ENCODE measurements around the gene EPB41L2. TPM values are rescaled to one million over a fixed set of nuclear protein-coding genes. Genes with fewer than 3 reads are reported as not detected.

The EPB41L2 gene
- total RNA-seq, 1 donor from 2014 or later = 91.8 TPM

DNA sequence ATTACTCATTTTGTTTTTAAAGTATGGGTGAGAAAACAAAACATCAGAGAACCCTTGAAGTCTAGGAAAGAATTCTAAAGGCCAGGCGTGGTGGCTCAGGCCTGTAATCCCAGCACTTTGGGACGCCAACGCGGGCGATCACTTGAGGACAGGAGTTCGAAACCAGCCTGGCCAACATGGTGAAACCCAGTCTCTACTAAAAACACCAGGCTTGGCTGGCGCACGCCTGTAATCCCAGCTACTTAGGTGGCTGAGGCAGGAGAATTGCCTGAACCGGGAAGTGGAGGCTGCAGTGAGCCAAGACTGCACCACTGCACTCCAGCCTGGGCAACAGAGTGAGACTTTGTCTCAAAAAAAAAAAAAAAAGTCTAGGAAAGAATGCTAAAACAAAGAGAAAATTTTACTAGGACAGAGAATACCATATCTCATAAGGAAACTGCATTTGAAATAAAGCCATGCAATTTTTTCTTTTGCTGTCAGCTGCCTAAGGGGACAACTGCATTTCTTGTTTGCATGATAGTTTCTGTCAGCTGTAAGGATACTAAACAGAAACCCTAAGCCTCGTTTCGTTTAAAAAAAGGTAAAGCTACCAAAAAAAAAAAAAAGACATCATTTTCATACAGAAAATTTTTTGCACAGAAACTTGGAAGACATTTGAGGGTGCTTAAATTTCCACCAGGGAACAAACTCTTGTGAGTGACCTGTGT is 203.7 kb downstream of the EPB41L2 start:
- ATAC-seq = no peak
- intact Hi-C loops (cut with micrococcal nuclease) = no loop called here
- no peak for DNase-seq

DNA sequence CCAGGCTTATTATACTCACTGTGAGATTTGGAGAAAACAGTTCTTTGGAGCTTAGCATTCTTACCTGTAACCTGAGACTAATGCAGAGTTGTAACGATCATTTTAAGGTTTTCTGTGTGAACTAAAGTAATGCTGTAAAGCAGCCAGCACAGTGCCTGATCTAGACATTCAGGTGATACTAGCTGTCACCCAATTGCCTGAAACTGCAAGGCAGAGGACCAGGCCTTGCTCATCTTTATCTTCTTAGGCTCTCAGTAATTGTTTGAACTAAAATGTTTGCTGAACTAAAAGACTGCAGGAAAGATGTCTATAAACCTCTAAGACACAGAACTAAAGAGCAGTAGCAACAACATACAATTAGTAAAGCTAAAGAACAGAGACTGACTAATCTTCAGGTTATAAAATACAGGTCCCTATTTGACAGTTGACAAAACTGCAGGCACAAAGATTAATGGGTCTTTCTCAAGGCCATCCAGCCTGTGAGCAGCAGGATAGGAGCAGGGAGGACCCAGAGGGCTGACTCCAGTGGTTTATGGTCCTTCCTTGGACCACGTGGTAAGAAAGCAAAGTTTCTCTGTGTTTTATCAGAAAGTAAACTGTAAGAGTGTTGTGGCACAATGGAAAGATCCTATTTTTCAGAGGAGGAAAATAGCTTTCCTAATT is 204.4 kb downstream of the EPB41L2 start:
- ATAC-seq (no peak), DNase-seq (no peak)

DNA sequence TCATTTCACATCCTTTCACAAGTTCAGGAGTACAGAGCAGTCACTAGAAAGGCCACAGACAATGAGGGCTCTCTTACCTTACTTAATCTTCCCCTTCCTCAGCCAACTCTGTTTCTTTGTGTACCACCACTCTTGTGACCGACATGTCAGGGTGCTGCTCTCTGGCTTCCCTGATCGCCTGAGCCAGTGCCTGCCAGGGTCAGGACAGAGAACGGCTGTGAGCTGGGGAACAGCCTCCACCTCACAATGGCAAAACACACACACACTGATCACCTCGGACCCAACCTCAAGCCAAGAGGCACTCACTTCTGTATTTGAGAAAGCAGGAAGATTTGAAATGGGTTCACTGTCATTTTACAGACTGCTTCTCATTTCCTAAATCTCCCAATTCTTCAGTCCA is 205.0 kb downstream of the EPB41L2 start:
- DNase-seq (no peak), ATAC-seq (no peak)
- intact Hi-C loops (cut with micrococcal nuclease) = no loop called here

More for the DNA sequence above, 204.4 kb downstream of the EPB41L2 start:
- intact Hi-C loops (cut with micrococcal nuclease) = no loop called here

DNA sequence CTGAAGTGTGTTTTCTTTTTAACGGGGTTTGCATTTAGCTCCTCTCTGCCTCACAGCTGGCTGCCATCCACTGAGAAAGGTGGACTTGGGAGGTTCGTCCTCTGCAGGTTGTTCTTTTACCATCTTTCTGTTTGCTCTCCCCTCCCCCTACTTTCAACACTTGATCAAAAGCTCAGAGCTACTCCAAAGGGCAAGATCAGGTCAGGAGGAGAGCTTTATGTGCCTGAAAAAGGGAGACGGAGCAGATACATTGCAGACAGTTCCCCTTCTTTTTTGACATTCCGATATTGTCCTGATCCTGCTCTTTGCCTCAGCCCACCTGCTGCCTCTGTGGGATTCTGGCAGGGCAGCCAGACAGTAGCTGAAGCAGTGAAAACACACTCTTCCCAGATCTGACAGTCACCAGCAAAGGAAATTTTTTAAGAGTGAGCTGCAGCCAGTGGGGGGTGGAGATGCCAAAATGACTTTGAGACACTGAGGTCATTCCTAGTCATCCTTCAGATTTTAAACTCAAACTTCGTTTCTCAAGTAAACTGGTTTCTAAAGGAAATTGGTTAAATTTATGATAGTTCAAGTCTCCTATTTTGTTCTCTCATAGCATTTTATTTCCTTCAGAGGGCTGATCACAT is 209.4 kb downstream of the EPB41L2 start:
- DNase-seq = no peak
- ATAC-seq = no peak
- intact Hi-C loops (cut with micrococcal nuclease) = no loop called here

DNA sequence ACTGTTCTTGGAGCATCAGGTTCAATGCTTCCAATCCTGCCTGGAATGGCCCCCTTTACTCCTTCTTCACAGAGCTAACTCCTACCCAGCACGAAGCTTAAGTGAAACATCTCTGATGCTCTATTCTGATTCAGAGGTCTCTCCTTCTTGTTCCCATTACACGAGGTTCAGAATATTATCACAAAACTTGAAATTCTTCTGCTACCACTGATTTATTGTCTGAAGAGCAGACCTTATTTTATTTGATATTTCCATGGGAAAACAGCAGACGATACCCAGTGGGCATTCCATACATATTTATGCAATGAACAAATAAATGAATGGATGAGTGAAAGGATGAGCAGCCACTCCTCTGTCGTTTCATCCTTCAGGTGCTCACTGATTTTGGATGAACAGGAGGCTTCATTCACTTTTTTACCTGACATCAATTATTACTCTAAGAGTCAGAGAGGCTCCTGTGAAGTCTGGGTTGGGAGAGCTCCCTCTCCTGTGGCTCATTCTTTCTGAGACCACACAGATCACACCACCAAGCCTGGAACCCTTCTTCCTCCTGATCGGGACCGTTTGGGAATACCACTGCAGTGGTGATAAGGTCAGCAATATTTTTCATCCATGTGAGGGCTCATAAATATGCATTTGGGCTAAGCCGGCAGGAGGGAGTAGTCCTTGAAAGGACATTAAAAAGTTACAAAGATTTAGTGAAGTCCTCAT is 210.0 kb downstream of the EPB41L2 start:
- intact Hi-C loops (cut with micrococcal nuclease) = no loop called here
- ATAC-seq = no peak

DNA sequence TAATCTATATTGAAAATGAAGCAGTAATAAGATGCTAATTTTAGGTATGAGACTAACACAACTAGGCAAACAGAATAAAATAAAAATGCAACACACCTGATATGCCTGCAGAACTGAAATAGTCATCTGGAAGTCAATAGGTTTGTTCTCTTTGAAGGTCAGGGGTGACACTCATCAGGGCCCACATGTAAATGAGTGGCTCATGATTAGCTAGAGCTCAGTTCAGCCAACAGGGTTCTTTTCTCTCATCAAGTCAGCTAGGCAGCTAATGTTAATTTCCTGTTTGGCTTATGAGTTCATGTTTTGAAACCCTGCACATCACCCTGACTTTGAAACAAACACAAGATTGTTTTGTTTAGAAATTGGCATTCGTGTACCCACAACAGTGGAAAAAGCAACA is 212.0 kb downstream of the EPB41L2 start:
- DNase-seq (no peak), ATAC-seq (no peak)
- intact Hi-C loops (cut with micrococcal nuclease) = no loop called here

More for the DNA sequence above, 210.0 kb downstream of the EPB41L2 start:
- no peak for DNase-seq

DNA sequence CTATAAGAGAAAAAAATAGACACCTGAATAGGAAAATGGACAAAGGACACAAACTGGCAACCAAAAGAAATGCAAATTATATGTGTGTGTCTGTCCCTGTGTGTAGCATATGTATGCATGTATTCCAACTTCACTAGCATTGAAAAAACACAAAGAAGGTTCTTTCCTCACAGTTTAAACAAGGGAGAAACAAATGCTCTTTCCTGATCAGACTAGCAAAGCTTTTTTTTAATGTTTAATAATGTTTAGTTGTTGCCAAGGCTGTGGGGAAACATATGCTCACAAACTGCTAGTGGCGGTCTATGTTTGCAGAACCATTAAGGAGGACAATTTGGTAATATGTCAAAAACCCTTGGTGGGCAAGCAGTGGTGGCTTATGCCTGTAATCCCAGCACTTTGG is 213.5 kb downstream of the EPB41L2 start:
- DNase-seq (no peak), ATAC-seq (no peak)
- intact Hi-C loops (cut with micrococcal nuclease) = no loop called here

DNA sequence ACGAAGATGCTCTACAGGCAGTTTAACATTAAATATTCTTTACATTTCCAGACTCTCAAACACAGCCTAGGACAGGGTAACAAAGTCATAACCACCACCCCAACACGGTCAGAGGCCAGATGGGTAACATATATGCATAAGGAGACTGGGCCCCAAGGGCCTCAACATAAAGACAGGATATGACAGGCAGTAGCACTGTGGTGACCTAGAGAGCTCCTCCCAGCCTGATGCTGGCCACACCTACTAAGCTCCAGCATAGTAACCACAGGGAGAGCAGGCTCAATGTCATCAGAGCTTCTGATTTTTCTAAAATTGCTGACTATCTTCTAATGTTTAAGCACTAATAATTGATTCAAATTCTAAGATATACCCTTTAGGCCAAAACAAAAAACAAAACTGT is 214.1 kb downstream of the EPB41L2 start:
- intact Hi-C loops (cut with micrococcal nuclease) = no loop called here

DNA sequence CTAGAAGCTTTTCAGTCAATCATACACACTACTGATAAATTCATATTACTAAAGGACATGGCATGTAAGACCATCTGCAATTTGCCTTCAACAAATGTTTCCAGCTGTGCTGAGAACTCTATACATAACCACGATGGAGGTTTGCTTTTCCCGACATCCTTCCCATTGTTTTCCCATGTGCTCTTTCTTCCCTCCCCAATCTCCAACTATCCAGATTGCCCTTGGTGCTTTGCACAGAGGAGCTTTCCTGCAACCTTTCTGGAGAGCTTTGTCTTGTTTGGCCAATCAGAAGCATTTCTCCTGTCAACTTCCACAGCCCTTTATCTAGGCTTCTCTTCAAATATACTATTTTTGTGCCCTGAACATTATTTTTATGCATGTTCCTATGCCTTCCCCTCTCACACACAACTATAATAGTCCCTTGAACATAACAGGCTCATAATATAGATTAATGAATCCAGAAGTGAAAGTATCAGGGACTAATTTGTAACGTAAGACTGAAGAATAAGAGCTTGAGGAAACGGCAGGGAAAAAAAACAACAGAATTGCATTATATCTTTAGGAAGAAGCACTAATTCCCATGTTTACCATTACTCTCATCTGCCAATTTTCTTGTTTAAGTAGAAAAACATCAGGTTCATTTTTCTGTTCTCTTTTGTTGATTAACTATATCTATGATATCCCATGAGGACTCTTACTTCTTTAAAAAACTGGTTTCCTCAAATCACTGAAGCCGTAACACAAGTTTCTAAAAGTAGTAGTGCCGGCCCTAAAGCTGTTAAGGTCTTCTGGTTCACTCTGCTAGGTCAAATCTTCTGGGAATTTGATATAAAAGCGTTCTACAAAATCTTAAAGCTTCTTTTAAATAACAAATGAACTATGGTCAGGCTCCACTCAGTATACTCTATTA is 215.8 kb downstream of the EPB41L2 start:
- DNase-seq = no peak
- ATAC-seq = peak; percentile 54
- intact Hi-C loops (cut with micrococcal nuclease) = no loop called here

More for the DNA sequence above, 214.1 kb downstream of the EPB41L2 start:
- DNase-seq (no peak), ATAC-seq (no peak)

DNA sequence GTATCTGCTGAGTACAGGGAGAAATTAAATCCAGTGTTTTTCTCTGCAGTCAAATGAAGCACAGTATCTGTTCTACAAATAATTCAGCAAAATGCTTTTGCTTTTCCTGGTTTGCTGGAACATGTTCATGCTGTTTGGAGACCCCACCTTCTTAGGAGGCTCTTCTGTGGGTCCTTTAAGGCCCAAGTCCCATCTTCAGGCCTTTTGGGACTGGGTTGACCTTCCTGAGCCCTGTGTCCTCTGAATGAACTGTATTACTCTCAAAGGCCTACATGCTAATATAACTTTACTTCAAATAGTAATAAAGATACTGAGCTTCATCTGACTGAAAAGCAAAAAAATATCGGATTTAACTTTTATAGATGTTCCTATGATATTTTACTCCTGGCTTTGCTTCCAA is 216.5 kb downstream of the EPB41L2 start:
- DNase-seq (no peak), ATAC-seq (peak; percentile 38)
- intact Hi-C loops (cut with micrococcal nuclease) = no loop called here

DNA sequence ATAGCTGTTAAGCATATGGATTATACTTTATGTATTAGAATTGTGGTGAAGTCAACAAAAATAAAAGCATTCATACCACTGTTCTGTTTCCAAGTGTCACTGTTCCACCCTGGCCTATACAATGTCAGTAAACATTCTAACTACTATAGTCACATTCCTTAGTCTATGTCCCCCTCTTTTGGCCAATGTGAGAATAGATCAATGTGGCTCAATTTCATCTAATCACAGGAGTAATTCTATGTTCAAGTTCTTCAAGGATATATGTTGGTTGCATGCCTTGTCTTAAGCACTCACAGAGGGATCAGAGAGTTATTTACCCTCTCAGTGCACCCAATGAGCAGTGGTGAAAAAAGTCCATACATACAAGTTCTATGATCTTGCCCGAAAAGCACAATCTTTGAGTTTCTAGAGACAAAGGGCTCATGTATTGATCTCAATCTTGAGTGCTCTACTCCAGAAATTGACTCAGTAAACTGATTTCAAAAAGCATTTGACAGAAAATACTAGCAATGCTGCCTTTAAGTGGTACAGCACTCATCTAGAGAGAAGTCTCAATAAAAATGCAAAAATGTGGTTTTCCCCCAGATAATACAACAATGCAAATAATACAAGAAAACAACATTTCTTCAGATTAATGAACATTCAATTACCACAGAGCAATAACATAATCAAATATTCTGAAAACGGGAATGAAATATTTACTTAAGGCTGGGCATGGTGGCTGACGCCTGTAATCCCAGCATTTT is 219.3 kb downstream of the EPB41L2 start:
- intact Hi-C loops (cut with micrococcal nuclease) = no loop called here
- DNase-seq (no peak), ATAC-seq (no peak)

DNA sequence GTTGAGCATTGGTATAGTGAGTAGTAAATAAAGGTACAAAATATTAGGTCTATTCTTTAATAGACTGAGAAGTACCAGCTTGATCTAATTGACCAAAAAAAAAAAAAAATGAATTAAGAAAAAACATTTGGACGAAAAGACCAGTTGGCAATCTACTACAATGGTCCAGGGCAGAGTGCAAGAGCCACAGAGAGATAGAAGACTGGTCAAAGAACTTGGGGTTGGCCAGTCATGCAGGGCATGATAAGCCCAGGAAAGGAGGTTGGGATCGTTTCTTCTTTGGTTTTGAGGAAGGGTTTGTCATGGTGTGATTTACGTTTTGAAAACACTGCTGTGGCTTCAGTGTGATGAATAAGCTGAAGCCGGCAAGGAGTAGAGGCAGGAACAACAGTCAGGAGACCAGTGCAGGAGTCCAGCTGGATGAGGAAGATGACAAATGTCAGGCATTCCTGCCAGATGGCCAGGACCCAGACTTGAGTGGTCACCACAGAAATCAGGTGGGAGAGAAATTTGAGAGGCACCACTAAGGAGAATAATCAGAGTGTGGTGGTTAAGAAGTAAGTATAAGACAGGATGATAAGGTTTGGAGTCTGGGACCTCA is 221.8 kb downstream of the EPB41L2 start:
- ATAC-seq (no peak), DNase-seq (no peak)
- intact Hi-C loops (cut with micrococcal nuclease) = no loop called here

DNA sequence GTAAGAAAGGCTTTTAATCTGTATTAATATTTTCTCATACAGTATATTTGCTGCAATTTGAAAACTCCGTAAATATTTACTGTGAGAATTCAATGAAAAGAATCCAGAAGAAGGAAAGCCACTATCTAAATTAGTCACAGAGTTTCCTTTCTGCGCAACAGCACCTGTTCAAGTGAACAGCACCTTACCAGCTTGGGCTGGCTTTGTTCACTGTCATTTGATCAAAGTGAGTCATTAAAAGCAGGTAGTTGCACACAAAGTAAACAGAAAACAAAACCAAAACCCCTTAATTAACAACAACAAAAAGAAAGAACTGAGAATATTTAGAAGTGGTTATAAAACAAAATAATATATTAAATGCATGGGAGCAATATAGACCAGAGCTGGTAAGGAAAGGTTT is 223.0 kb downstream of the EPB41L2 start:
- ATAC-seq = no peak
- DNase-seq = no peak
- intact Hi-C loops (cut with micrococcal nuclease) = no loop called here

DNA sequence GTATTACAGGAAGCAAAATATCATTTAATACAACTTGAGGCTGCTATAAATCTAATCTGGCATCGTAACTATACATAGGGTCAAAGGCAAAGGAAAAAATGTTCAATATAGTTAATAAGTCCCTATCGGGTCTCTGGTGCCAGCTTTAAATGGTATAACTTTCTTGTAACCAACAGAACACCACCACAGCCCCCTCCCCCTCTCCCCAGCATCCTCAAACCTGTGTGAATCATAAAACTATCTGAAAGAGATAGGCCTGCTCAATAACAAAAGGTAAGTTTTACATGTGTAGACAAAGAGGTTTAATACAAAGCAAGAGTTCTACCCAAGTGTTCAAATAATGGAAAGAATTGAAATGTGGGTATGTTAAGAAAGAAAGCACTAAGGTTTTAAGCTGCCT is 223.7 kb downstream of the EPB41L2 start:
- no peak for DNase-seq
- no peak for ATAC-seq
- intact Hi-C loops (cut with micrococcal nuclease) = no loop called here

DNA sequence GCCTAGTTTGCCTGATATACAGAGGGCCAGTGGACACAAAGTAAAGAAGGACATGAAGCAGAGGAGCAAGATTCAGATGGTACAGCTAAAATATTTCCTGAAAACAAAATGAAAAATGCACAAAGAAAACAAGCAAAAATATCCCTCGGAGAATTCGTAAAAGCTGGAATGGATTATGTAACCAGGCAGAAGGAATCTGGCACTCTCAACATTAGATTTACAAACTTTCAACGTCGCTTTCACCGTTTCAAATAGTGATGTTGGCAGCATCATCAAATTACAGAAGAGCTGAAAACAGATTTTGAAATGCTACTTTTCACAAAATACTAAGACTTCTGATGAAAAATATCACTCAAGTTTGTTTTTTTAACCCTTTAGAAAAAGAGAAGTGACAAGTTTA is 224.1 kb downstream of the EPB41L2 start:
- no peak for DNase-seq
- intact Hi-C loops (cut with micrococcal nuclease) = no loop called here
- no peak for ATAC-seq

DNA sequence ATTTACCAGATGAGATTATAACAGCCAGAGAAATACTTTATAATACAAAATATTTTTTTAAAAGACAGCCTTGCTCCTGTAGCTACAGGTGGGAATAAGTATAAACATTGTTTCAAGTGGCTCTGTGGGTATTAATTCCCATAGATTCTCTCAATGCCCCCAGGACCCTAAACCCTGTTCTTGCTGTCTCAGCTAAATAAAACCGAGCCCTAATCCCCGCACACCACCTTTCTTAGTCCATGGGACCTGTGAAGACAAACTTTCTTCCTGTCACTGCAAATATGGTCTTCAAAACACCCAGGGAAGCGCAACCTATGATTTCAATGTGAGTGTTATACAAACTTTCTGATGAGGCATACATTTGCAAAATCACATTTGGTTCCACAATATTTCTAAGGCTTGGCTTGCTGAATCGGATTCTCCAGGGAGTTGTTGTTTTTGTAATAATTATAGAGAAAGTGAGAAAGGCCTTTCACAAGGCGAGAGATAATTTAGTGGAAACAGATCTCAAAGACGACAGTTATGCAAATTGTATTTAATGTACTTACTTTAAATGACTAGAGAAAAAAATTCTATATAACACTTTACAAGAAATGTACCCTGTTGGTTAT is 224.7 kb downstream of the EPB41L2 start:
- intact Hi-C loops (cut with micrococcal nuclease) = no loop called here
- DNase-seq (no peak), ATAC-seq (no peak)

DNA sequence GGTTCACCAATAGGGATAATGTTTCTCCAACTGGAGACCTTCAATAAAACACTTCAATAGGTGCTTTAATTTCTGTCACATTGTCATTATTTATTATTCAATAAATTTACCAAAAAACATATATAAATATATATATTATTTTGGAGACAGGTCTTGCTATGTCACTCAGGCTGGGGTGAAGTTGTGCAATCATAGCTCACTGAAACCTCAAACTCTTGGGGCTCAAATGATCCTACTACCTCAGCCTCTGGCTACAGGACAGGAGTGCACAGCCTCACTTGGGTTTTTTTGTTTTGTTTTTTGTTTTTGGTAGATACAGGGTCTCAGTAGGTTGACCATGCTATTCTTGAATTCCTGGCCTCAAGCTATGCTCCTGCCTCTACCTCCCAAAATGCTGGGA is 226.0 kb downstream of the EPB41L2 start:
- intact Hi-C loops (cut with micrococcal nuclease) = no loop called here
- DNase-seq = no peak
- ATAC-seq = no peak
